Measurements from ENCODE around the gene NDUFA9. TPM values are rescaled to one million over a fixed set of nuclear protein-coding genes. Genes with fewer than 3 reads are reported as not detected.

The NDUFA9 gene
- total RNA-seq, 2 experiments from 2014 or later, result 93.3 to 132 TPM

DNA sequence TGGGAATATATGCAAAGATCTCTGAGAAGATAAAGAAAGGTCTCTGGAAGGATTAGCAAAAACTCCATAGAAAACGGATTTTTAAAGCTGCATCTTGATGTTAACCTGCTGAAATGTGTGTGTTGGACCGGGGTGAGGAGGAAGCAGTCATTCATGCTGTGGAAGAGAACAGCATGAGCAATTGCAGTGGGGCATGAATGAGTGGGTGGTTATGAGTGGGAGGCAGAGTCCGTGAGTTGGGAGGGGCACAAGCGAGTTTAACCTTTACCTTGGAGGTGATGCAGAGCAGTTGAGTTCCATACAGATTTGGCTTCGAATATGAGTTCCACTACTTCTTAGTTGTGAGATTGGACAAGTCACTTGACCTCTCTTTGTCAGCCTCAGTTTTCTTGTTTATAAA lies 41.8 kb downstream of the NDUFA9 start:
- Mint-ChIP-seq H3K27ac (no peak overlapping the region), H3K4me3 (no peak overlapping the region), H3K36me3 (ENCODE audit: low read depth) (peaks cover 55% of the 10 kb centered on the region), H3K4me1 (no peaks in the 10 kb centered on the region), H3K9me3 (ENCODE audit: low read depth) (peaks cover 2% of the 10 kb centered on the region), H3K27me3 (no peaks in the 10 kb centered on the region)
- ATAC-seq (no peak), DNase-seq (no peak)
- POLR2A ChIA-PET, result interaction anchor here (0.6 kb wide), 1 partner anchor 159 kb away, joined by 4 read pairs; no protein-coding TSS in a partner anchor
- intact Hi-C loops (cut with DNase I, micrococcal nuclease), result no loop called here
- CTCF ChIA-PET, result no interaction called here

Other genes with a start within 250 kb of the NDUFA9 start
- gene FGF6, start 203.3 kb upstream of the NDUFA9 start, total RNA-seq, result not detected
- gene RAD51AP1, start 110.2 kb upstream of the NDUFA9 start, total RNA-seq, result 10 to 100 TPM; 44.6 to 50.9 TPM
- 10 to 100 TPM; 33.9 to 45.0 TPM for gene DYRK4, start 86.9 kb upstream of the NDUFA9 start, total RNA-seq
- gene AKAP3, start 63 bp upstream of the NDUFA9 start, total RNA-seq, result 1 to 10 TPM; 1.3 to 2.8 TPM
- under 1 TPM; 0.73 to 0.76 TPM for gene GALNT8, start 71.3 kb downstream of the NDUFA9 start, total RNA-seq

All from activated CD4-positive, alpha-beta T cell treated with anti-CD3 and anti-CD28 coated beads for 36 hours (primary cell).